NCI-H1105 treated with DMSO at 0.1 percent for 48 hours (cell line): ENCODE results near the gene SIGLEC1.

Experiments used
- DNase-seq: peaks from one replicate; lab custom pipeline; 2025; lab: John Stamatoyannopoulos, UW

The SIGLEC1 gene

DNA sequence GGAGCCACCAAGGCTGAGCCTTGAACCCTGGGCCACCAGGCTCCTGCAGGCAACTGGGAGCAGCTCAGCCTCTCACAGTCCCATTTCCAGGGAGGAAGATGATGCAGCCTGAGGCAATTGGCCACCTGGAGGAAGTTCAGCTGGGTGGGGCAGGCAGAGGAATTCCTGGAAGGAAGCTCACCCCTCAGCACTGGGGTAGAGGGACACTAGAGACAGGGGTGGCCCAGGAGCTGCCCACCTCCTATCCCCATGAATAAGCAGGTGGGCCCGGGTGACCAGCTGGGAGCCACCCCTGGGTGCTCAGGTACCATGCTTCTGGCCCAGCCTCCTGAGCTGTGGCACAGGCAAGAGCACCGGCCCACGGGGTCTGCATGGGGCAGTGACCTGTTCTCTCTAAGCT lies 16.5 kb upstream of the SIGLEC1 start:
- DNase-seq, result no peak

DNA sequence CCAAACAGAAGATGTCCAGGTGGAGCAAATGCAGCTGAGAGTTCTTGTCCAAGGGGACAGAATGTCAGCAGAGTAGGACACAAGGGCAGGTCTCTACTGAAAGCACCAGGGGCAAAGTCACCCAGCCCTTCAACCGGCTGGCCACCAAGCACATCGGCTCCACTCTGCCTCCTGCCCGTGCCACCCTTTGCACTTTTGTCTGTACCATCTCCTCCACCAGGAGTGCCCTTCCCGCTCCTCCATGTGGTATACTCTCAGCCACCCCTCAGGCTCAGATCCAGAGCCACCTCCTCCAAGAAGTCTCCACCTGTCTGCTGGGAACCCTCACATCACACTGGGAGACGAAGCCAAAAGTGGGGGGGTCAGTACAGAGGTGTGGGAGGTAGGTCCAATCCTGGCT lies 16.0 kb upstream of the SIGLEC1 start:
- DNase-seq, result no peak

GRCh38 chr20:3727401-3728021 lies 15.1 kb upstream of the SIGLEC1 start:
- no peak for DNase-seq

GRCh38 chr20:3724356-3724755 lies 12.0 kb upstream of the SIGLEC1 start:
- no peak for DNase-seq

DNA sequence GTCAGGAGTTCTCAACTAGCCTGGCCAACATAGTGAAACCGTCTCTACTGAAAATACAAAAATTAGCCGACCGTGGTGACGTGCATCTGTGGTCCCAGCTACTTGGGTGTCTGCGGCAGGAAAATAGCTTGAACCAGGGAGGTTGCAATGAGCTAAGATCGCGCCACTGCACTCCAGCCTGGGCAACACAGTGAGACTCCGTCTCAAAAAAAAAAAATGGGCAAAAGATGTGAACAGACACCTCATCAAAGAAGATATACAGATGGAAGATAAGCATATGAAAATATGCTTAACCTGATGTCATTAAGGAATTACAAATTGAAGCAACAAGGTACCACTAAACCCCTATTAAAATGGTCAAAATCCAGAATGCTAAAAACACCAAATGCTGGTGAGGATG lies 10.9 kb upstream of the SIGLEC1 start:
- no peak for DNase-seq

GRCh38 chr20:3721912-3722311 lies 9.5 kb upstream of the SIGLEC1 start:
- no peak for DNase-seq

GRCh38 chr20:3720626-3721025 lies 8.2 kb upstream of the SIGLEC1 start:
- no peak for DNase-seq

GRCh38 chr20:3720068-3720467 lies 7.7 kb upstream of the SIGLEC1 start:
- DNase-seq, result no peak

DNA sequence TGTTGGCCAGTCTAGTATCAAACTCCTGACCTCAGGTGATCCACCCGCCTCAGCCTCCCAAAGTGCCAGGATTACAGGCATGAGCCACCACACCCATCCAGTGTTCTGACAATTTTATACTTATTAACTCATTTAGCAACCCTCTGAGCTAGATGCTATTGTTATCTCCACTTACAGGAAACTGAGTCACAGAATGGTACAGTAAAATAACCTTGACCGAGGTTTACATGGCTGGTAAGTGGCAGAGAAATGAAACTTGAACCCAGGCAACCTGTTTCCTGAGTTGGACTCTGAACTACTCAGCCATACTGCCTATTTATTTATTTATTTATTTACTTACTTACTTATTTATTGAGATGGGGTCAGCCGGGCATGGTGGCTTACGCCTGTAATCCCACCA lies 6.6 kb upstream of the SIGLEC1 start:
- no peak for DNase-seq

GRCh38 chr20:3716195-3716834 lies 3.9 kb upstream of the SIGLEC1 start:
- DNase-seq, result peak; percentile 49

GRCh38 chr20:3714092-3714491 lies 1.7 kb upstream of the SIGLEC1 start:
- no peak for DNase-seq

GRCh38 chr20:3711484-3711941 lies 887 bp downstream of the SIGLEC1 start:
- no peak for DNase-seq

- peak; percentile 43 for DNase-seq
Measured at GRCh38 chr20:3710703-3711483, 1.5 kb downstream of the SIGLEC1 start.

GRCh38 chr20:3710011-3710466 lies 2.4 kb downstream of the SIGLEC1 start:
- DNase-seq, result no peak

DNA sequence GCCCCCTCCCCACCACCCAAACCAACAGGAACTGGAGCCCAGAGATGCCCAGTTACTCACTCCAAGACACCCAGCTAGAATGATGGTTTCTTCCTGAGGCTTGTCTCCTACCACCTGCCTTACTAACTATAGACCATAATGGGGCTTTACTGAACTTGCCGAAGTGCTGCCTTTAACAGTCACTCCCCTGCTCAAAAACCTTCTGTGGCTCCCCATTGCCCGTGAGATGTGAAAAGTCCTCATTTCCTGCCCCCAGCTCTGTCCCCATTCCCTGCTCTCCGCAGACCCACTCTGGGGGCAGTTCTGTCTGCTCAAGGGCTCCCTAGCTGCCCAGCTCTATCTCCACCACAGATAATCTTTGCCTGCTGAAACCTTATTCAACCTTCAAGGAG lies 4.9 kb downstream of the SIGLEC1 start:
- no peak for DNase-seq

GRCh38 chr20:3706774-3707507 lies 5.5 kb downstream of the SIGLEC1 start:
- no peak for DNase-seq

GRCh38 chr20:3705970-3706739 lies 6.2 kb downstream of the SIGLEC1 start:
- DNase-seq, result no peak

DNA sequence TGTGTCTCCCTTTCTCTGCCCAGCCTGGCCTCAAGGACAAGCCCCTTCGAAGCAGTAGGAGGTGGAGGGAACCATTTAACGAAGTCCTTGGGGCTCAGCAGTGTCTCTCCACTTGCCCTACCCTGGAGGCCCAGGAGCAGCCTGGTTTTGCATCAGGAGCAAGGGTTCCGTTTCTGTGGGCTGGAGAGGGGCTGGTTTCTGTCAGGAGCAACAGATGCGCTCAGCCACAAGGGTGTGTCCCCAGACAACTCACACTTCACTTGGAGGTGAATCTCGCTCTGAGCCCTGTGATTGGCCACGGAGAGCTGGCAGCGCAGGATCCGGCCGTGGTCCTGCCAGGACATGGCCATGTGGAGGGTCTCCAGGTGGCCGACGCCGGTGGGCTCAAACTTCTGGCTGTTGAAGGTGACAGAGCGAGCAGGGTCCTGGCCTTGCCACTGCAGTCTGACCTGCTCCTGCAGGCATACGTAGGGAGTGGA lies 6.9 kb downstream of the SIGLEC1 start:
- no peak for DNase-seq

DNA sequence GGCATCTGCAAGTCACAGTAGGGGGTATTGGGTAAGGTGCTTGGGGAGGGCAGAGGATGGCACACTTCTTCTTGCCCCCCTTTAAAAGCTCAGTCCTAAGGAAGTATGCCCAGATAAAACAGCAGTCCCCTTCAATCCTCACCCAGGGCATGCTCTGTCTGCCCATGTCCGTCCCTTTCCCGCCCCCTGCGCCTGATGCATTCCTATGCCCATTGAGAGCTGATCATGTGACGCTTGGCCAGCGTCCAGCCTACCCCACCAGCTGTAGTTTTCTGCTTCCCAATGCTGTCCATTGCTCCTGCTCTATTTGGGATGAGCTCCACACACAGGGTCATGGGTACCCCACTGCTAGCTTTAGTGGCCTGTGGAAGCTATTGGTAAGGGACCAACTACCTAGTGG lies 8.3 kb downstream of the SIGLEC1 start:
- no peak for DNase-seq

DNA sequence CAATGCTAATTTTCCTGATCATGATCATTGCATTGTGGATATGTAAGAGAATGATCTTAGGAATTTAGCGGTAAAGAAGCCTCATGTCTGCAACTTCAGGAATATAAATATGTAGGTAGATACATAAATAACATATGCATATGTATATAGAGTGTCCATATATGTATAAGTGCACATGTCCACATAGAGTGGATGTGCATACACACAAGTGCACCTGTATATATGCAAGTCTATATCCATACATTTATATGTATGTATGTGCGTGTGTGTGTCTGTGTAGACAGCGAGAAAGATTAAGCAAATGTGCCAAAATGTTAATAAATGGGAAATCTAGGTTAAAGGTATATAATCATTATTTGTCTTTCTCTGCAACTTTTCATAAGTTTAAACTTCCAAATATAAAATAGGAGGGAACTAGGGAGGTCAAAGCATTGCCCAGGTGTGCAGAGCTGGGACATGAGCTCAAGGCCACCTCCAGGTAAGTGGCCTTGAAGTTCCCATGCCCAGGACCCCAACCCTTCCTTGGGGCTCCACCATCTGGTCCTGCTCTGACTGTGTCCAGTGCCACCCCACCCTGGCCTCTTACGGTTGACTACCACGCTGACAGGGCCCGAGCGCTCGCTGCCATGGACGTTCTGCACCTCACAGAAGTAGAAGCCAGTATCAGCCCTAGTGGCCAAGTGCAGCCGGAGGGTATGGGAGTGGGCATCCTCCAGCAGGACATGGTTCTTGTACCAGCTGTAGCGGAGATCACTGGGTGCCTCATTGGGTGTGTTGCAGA lies 9.6 kb downstream of the SIGLEC1 start:
- DNase-seq, result no peak
